22Rv1 (cell line): ENCODE results near the gene COBL.

Experiments
- H3K27ac ChIP-seq: fragments of 450-650 bp; 2 replicates; pipeline ENCODE4 v1.5.1; 2017
- CTCF ChIP-seq: fragments of 450-650 bp; IDR thresholded peaks from 2 replicates; pipeline ENCODE4 v1.5.1; 2017; ENCODE audit warnings: mild to moderate bottlenecking
- ZFX ChIP-seq: fragments of 450-650 bp; IDR thresholded peaks from 2 replicates; pipeline ENCODE4 v1.6.1; 2017; ENCODE audit warnings: antibody characterized with exemption, borderline replicate concordance

COBL gene

GRCh38 chr7:51090411-51090810 lies 226.2 kb downstream of the COBL start:
- no peak overlapping the region for H3K27ac ChIP-seq
- TF ChIP-seq CTCF (no peak), ZFX (no peak)

GRCh38 chr7:51085034-51085692 lies 231.4 kb downstream of the COBL start:
- TF ChIP-seq CTCF (no peak), ZFX (no peak)
- no peak overlapping the region for H3K27ac ChIP-seq

- no peak overlapping the region for H3K27ac ChIP-seq
- no peak for TF ChIP-seq ZFX
- TF ChIP-seq CTCF, result no peak
Observed at GRCh38 chr7:51084121-51084520, 232.5 kb downstream of the COBL start.

GRCh38 chr7:51082940-51083533 lies 233.6 kb downstream of the COBL start:
- TF ChIP-seq CTCF, result no peak
- TF ChIP-seq ZFX, result no peak
- H3K27ac ChIP-seq, result no peak overlapping the region

- no peak for TF ChIP-seq ZFX
- TF ChIP-seq CTCF, result no peak
- no peak overlapping the region for H3K27ac ChIP-seq
Observed at GRCh38 chr7:51082096-51082840, 234.3 kb downstream of the COBL start.

GRCh38 chr7:51081270-51081890 lies 235.2 kb downstream of the COBL start:
- H3K27ac ChIP-seq, result no peak overlapping the region
- TF ChIP-seq CTCF (no peak), ZFX (no peak)
